Mucosa of rectum (tissue), 2 donors: ENCODE measurements around the gene LZTS2.

Experiments
- H3K27ac ChIP-seq, 2 donors: one replicate each; pipeline ENCODE4 v1.7.0; 2013; ENCODE audit warnings: inconsistent platforms in 2 of 2, low read depth in 2 of 2, low read length in 2 of 2
- H3K27me3 ChIP-seq, 2 donors: one replicate each; pipeline ENCODE4 v1.7.0; 2013; ENCODE audit warnings: low read length in 2 of 2; ENCODE audit not compliant: control insufficient read depth in 2 of 2, insufficient read depth in 2 of 2
- H3K36me3 ChIP-seq, 2 donors: one replicate each; pipeline ENCODE4 v1.7.0; 2013; ENCODE audit warnings: low read length in 2 of 2; ENCODE audit not compliant: control insufficient read depth in 2 of 2, insufficient read depth in 2 of 2
- H3K4me1 ChIP-seq, 2 donors: one replicate each; pipeline ENCODE4 v1.7.0; 2013; ENCODE audit warnings: low read length in 2 of 2, mild to moderate bottlenecking in 1 of 2; ENCODE audit not compliant: control insufficient read depth in 2 of 2, insufficient read depth in 2 of 2
- H3K4me3 ChIP-seq, 2 donors: one replicate each; pipeline ENCODE4 v1.7.0; 2013; ENCODE audit warnings: low read length in 2 of 2
- H3K9ac ChIP-seq, 2 donors: one replicate each; pipeline ENCODE4 v1.7.0; 2013; ENCODE audit warnings: low read length in 2 of 2, low read depth in 1 of 2, mild to moderate bottlenecking in 1 of 2
- H3K9me3 ChIP-seq, 2 donors: one replicate each; pipeline ENCODE4 v1.7.0; 2013; ENCODE audit warnings: low read length in 2 of 2; ENCODE audit not compliant: control insufficient read depth in 2 of 2
- donor health status: healthy.
- donor health status: Normal muscosa, but diverticular disease.

Gene LZTS2

GRCh38 chr10:100999742-101000126 lies at the start of gene LZTS2:
TSS of gene LZTS2 (plus strand) at chr10:100999808. CDS start at chr10:101002539, 2,731 bp downstream.
- H3K27ac ChIP-seq = peak within 1 kb of the TSS; percentile 90 to 96
- H3K9ac ChIP-seq = peak within 1 kb of the TSS; percentile 89 to 92
- H3K27me3 ChIP-seq = no peaks in the 10 kb centered on the region
- H3K36me3 ChIP-seq = peaks cover 8 to 14% of the 10 kb centered on the region in 2 donors
- H3K9me3 ChIP-seq = no peaks in the 10 kb centered on the region
- H3K4me3 ChIP-seq = peak within 1 kb of the TSS; percentile 78 to 81
- H3K4me1 ChIP-seq = peaks cover 28 to 41% of the 10 kb centered on the region in 2 donors

GRCh38 chr10:100960251-100960650 lies 39.4 kb upstream of the LZTS2 start:
- H3K4me3 ChIP-seq = no peak overlapping the region
- H3K27ac ChIP-seq = no peak overlapping the region
- H3K27me3 ChIP-seq = no peaks in the 10 kb centered on the region
- H3K4me1 ChIP-seq = no peaks in the 10 kb centered on the region
- H3K36me3 ChIP-seq = peaks cover 40 to 57% of the 10 kb centered on the region in 2 donors
- no peaks in the 10 kb centered on the region for H3K9me3 ChIP-seq
- H3K9ac ChIP-seq = no peak overlapping the region

GRCh38 chr10:100962351-100963080 lies 37.1 kb upstream of the LZTS2 start:
- Histone ChIP-seq H3K27me3 (no peaks in the 10 kb centered on the region), H3K4me1 (peaks cover 4 to 11% of the 10 kb centered on the region in 2 donors), H3K36me3 (peaks cover 36 to 59% of the 10 kb centered on the region in 2 donors), H3K4me3 (no peak overlapping the region), H3K9ac (no peak overlapping the region), H3K27ac (no peak overlapping the region), H3K9me3 (no peaks in the 10 kb centered on the region)

GRCh38 chr10:100963826-100964225 lies 35.8 kb upstream of the LZTS2 start:
- Histone ChIP-seq H3K9me3 (no peaks in the 10 kb centered on the region), H3K9ac (no peak overlapping the region), H3K27me3 (no peaks in the 10 kb centered on the region), H3K4me1 (peaks cover 8 to 22% of the 10 kb centered on the region in 2 donors), H3K4me3 (no peak overlapping the region), H3K27ac (no peak overlapping the region), H3K36me3 (peaks cover 30 to 50% of the 10 kb centered on the region in 2 donors)

- Histone ChIP-seq H3K9ac (no peak overlapping the region), H3K27me3 (no peaks in the 10 kb centered on the region), H3K9me3 (no peaks in the 10 kb centered on the region), H3K4me3 (no peak overlapping the region), H3K4me1 (peaks cover 18 to 36% of the 10 kb centered on the region in 2 donors), H3K36me3 (peaks cover 21 to 37% of the 10 kb centered on the region in 2 donors), H3K27ac (no peak overlapping the region)
Observed at GRCh38 chr10:100965820-100966219, 33.8 kb upstream of the LZTS2 start.

GRCh38 chr10:100966887-100967286 lies 32.7 kb upstream of the LZTS2 start:
- H3K27ac ChIP-seq = peak overlapping the region; percentile 64 to 74
- no peak overlapping the region for H3K4me3 ChIP-seq
- H3K9ac ChIP-seq = no peak overlapping the region
- peaks cover 16 to 35% of the 10 kb centered on the region in 2 donors for H3K36me3 ChIP-seq
- H3K27me3 ChIP-seq = no peaks in the 10 kb centered on the region
- peaks cover 25 to 46% of the 10 kb centered on the region in 2 donors for H3K4me1 ChIP-seq
- H3K9me3 ChIP-seq = no peaks in the 10 kb centered on the region

- no peak overlapping the region for H3K9ac ChIP-seq
- peak overlapping the region; percentile 64 to 74 for H3K27ac ChIP-seq
- no peaks in the 10 kb centered on the region for H3K9me3 ChIP-seq
- H3K4me3 ChIP-seq = no peak overlapping the region
- peaks cover 15 to 32% of the 10 kb centered on the region in 2 donors for H3K36me3 ChIP-seq
- H3K4me1 ChIP-seq = peaks cover 30 to 51% of the 10 kb centered on the region in 2 donors
- no peaks in the 10 kb centered on the region for H3K27me3 ChIP-seq
Observed at GRCh38 chr10:100967332-100967731, 32.3 kb upstream of the LZTS2 start.

- H3K27ac ChIP-seq = peak overlapping the region; percentile 74 to 84
- H3K4me3 ChIP-seq = peak overlapping the region; percentile 69 to 94
Observed at GRCh38 chr10:100968062-100968736, 31.4 kb upstream of the LZTS2 start.

GRCh38 chr10:100968863-100969186 lies 30.8 kb upstream of the LZTS2 start:
- H3K27ac ChIP-seq = peak overlapping the region; percentile 74 to 84

More at GRCh38 chr10:100968062-100968736, 31.4 kb upstream of the LZTS2 start:
- no peaks in the 10 kb centered on the region for H3K27me3 ChIP-seq
- peaks cover 32 to 58% of the 10 kb centered on the region in 2 donors for H3K4me1 ChIP-seq
- H3K36me3 ChIP-seq = peaks cover 13 to 31% of the 10 kb centered on the region in 2 donors
- no peaks in the 10 kb centered on the region for H3K9me3 ChIP-seq
- H3K9ac ChIP-seq = peak overlapping the region; percentile 61 to 65

More at GRCh38 chr10:100968863-100969186, 30.8 kb upstream of the LZTS2 start:
- H3K9ac ChIP-seq = peak overlapping the region; percentile 61 to 65
- H3K36me3 ChIP-seq = peaks cover 18 to 29% of the 10 kb centered on the region in 2 donors
- peak overlapping the region; percentile 69 to 94 for H3K4me3 ChIP-seq
- H3K4me1 ChIP-seq = peaks cover 32 to 58% of the 10 kb centered on the region in 2 donors
- H3K9me3 ChIP-seq = no peaks in the 10 kb centered on the region
- H3K27me3 ChIP-seq = no peaks in the 10 kb centered on the region
